Pancreas (tissue), 10 donors: ENCODE results near the gene CHURC1. TPM values are rescaled to one million over a fixed set of nuclear protein-coding genes. Genes with fewer than 3 reads are reported as not detected.
A peak's percentile ranks its signal among the peaks of the same experiment; 100 is the strongest.

Source experiments
- ATAC-seq, 4 donors: fragments of 200-7000 bp; cut with Tn5 transposase; one replicate each; pipeline versions ENCODE4 v1.8.0 to v1.9.1; 2020; ENCODE audit warnings: mild to moderate bottlenecking in 4 of 4, moderate library complexity in 4 of 4
- DNase-seq, 6 donors: peaks; one replicate each; pipeline ENCODE4 v3.0.0-alpha.2; 2020
- FAIRE-seq: peaks from 2 replicates; lab custom pipeline; 2012; peaks lifted over from hg19 to GRCh38; lab: Jason Lieb, UNC
- H3K27ac ChIP-seq, 4 donors: fragments of 200-600 bp; sonication (generic); 1 replicate in 3 of 4; 2 replicates in 1 of 4; pipeline versions ENCODE4 v1.5.0 to v1.8.0; 2020
- H3K27me3 ChIP-seq, 4 donors: fragments of 200-600 bp; one replicate each; pipeline ENCODE4 v1.8.0; 2021
- H3K36me3 ChIP-seq, 3 donors: fragments of 200-600 bp; sonication (generic) in 1 of 3; one replicate each; pipeline versions ENCODE4 v1.5.0 to v1.8.0; 2020 to 2021
- H3K4me1 ChIP-seq, 3 donors: fragments of 200-600 bp; one replicate each; pipeline ENCODE4 v1.8.0; 2021
- H3K4me3 ChIP-seq, 4 donors: fragments of 200-600 bp; sonication (generic) in 2 of 4; one replicate each; pipeline versions ENCODE4 v1.5.0 to v1.8.0; 2020 to 2021
- H3K9me3 ChIP-seq, 4 donors: fragments of 200-600 bp; one replicate each; pipeline ENCODE4 v1.8.0; 2021
- WGBS, 2 donors: extraction: QIAGEN DNeasy Blood & Tissue Kit; methylation state at CpG; one replicate each; pipeline ENCODE4 v1.1.7; 2013; 5-methylcytosine and 5-hydroxymethylcytosine counted together
- intact Hi-C, 3 donors: fragments of 100-400 bp; cut with DNase I; formaldehyde crosslinking; loops; one replicate each; pipeline versions ENCODE4 v1.11.1 to v1.14.2; 2022
- polyA plus RNA-seq, 2 donors: library from polyadenylated mRNA; stranded (reverse); fragments of 200-250 nt; gene quantifications; one replicate each; pipeline ENCODE4 v1.2.3, GENCODE V29; 2013
- total RNA-seq, 6 donors: library from RNA; stranded (reverse); fragmentation: NEBNext Ultra II Directional in 4 of 6; extraction: Animal tissue kit (Norgen Biotek cat#: 25700) in 4 of 6; gene quantifications; one replicate each; pipeline versions ENCODE4 v1.2.1 to v1.2.4, GENCODE V29; 2021 to 2023
- TF ChIP-seq, protein P1 (sequence below), 4 donors: fragments of 200-600 bp; sonication (generic) in 3 of 4; IDR thresholded peaks; one replicate each; pipeline versions ENCODE4 v1.5.0 to v1.8.0; 2021; ENCODE audit warnings: antibody characterized with exemption in 4 of 4
- donor health status: healthy with polysubstance abuse.
- donor health status: DM: no; HTN: no; CAD: no; lungs with moderate emphysema.
- donor health status: DM: no; HTN: no; CAD: no.
- donor health status: control.
- donor health status: control.
- donor health status: Bipolar disorder and iron deficiency.
- donor health status: DM: yes; HTN: yes; CAD: no.
- donor health status: DM: no; HTN: no; CAD: no.
- donor health status: DM: no; HTN: no; CAD: no.
- donor health status: DM: yes; HTN: yes; CAD: no.

CHURC1 gene
- total and polyA plus RNA-seq, 8 donors, result 13.0 to 33.2 (median 28.2) TPM

DNA sequence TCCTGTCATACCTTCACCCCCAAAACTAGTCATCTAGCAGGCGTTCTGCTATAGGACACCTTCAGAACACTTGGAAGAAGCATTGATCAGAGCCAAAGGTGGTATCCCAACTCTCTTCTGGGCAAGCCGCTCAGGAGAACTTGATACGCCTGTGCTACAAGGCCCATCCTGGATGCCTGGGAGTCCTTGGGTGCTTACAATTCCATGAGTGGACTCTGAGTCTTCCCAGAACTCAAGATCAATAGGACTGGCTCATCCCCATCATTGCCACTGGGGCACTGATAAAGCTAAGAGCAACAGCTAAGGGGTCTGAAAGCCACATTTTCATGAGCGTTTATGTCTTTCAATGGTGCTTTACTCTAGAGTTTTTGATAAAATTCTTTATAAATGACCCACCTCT lies 36.4 kb upstream of the CHURC1 start:
- intact Hi-C loops, result no loop called here
- Histone ChIP-seq H3K4me3 (no peak overlapping the region), H3K36me3 (no peaks in the 10 kb centered on the region), H3K9me3 (no peaks in the 10 kb centered on the region), H3K27ac (no peak overlapping the region), H3K4me1 (no peaks in the 10 kb centered on the region), H3K27me3 (no peaks in the 10 kb centered on the region)
- FAIRE-seq, result no peak
- WGBS, 2 donors, result 90 to 91% methylated on average over 4 of the region's 4 CpGs
- no peak for ATAC-seq
- DNase-seq, result no peak
- TF ChIP-seq, protein P1, sequence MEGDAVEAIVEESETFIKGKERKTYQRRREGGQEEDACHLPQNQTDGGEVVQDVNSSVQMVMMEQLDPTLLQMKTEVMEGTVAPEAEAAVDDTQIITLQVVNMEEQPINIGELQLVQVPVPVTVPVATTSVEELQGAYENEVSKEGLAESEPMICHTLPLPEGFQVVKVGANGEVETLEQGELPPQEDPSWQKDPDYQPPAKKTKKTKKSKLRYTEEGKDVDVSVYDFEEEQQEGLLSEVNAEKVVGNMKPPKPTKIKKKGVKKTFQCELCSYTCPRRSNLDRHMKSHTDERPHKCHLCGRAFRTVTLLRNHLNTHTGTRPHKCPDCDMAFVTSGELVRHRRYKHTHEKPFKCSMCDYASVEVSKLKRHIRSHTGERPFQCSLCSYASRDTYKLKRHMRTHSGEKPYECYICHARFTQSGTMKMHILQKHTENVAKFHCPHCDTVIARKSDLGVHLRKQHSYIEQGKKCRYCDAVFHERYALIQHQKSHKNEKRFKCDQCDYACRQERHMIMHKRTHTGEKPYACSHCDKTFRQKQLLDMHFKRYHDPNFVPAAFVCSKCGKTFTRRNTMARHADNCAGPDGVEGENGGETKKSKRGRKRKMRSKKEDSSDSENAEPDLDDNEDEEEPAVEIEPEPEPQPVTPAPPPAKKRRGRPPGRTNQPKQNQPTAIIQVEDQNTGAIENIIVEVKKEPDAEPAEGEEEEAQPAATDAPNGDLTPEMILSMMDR (IDR thresholded peaks at IDR 0.05), result no peak

DNA sequence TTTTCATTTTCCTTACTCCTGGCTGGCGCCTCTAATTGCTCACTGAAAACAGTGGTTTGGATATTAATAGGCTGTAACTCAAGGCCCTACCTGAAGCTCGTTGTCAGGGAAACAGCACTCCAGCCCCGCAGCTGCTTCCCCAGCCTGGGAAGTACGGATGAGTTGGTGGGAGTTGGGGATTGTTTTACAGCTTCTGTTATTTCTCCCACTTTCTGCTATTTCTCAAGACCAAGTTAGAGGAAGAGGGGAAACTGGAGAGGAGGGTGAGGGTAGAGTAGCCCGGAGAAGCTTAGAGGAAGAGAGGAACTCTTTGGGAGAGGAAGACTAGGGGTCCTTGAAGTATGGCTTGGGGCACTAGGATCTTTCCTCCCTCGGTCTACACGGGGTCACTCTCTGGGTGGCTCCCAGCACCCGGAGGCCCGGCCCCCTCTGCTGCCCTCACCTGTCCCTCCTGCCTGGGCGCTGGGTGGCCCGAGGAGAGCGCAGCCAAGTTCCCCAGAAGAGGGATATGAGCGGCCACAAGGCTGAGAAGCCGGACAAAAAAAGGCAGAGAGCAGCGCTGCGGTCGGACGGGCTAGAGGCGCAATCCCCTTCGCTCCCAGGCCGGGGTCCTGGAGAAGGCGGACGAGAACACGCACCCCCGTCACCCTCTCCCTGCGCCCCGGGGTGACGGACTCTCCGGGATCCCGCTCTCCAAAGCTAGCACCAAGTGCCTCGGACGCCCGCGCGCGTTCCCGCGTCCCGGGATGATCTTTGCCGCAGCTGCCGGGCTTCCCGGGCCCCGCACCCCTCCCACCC lies 35.2 kb upstream of the CHURC1 start:
- peak in 4 of 6 donors; percentile 15 to 75 (median 25) for DNase-seq
- TF ChIP-seq, protein P1 (IDR thresholded peaks at IDR 0.05), result no peak
- peak; percentile 17 to 45 (median 30) for ATAC-seq
- no peaks in the 10 kb centered on the region for H3K27me3 ChIP-seq
- no peaks in the 10 kb centered on the region for H3K9me3 ChIP-seq
- peak overlapping the region in 1 of 4 donors; percentile 27 for H3K27ac ChIP-seq
- 6 to 8% methylated on average over 36 to 43 of the region's 43 CpGs for WGBS, 2 donors
- FAIRE-seq, result no peak
- no peaks in the 10 kb centered on the region for H3K4me1 ChIP-seq
- no peaks in the 10 kb centered on the region for H3K36me3 ChIP-seq
- H3K4me3 ChIP-seq, result peak overlapping the region; percentile 45 to 64 (median 50)
- intact Hi-C loops, result no loop called here

DNA sequence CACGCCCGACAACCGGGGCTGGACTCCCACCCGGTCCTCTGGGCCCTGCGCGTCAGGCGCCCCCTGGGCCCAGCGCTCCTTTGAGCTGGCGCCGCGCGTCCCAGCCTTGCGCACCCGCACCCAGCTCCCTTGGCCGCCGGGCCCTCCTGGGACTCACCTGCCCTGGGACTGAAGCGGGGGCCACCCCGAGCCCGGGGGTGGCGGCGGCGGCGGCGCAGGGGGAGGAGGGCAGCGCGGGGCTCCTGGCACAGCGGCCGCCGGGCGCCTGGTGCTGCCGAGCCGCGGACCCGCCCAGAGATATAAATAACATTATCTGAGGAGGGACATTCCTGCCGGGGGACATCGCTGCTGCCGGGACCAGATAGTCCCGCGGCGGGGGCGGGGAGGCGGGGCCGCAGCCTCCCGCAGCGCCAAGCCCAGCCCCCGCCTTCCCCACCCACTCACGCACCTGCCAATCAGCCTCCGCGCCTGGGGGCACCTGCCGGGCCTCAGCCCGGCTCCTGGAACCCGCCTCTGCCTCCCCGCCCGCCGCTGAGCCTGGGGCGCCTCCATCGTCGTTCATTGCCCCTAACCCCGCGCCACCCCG lies 34.5 kb upstream of the CHURC1 start, which contains the start of gene SPTB:
SPTB (minus strand) TSS at position 273 of the 586 bp plus-strand sequence. CDS start 56,813 bp downstream, outside the sequence.
- peak within 1 kb of the TSS; percentile 45 to 64 (median 50) for H3K4me3 ChIP-seq
- DNase-seq (peak; percentile 32 to 80 (median 69)), FAIRE-seq (no peak), ATAC-seq (peak; percentile 75 to 92 (median 87))
- peak within 1 kb of the TSS in 1 of 4 donors; percentile 41 for H3K27ac ChIP-seq
- WGBS, 2 donors, result 0 to 1% methylated on average over 51 to 61 of the region's 61 CpGs
- no peaks in the 10 kb centered on the region for H3K9me3 ChIP-seq
- H3K27me3 ChIP-seq, result no peaks in the 10 kb centered on the region
- TF ChIP-seq, protein P1 (IDR thresholded peaks at IDR 0.05), result no peak
- no peaks in the 10 kb centered on the region for H3K36me3 ChIP-seq
- no peaks in the 10 kb centered on the region for H3K4me1 ChIP-seq
- intact Hi-C loops, result loop anchor here in 1 of 3 donors (10.0 kb wide), 1 partner anchor 55 kb away; no protein-coding TSS in a partner anchor

DNA sequence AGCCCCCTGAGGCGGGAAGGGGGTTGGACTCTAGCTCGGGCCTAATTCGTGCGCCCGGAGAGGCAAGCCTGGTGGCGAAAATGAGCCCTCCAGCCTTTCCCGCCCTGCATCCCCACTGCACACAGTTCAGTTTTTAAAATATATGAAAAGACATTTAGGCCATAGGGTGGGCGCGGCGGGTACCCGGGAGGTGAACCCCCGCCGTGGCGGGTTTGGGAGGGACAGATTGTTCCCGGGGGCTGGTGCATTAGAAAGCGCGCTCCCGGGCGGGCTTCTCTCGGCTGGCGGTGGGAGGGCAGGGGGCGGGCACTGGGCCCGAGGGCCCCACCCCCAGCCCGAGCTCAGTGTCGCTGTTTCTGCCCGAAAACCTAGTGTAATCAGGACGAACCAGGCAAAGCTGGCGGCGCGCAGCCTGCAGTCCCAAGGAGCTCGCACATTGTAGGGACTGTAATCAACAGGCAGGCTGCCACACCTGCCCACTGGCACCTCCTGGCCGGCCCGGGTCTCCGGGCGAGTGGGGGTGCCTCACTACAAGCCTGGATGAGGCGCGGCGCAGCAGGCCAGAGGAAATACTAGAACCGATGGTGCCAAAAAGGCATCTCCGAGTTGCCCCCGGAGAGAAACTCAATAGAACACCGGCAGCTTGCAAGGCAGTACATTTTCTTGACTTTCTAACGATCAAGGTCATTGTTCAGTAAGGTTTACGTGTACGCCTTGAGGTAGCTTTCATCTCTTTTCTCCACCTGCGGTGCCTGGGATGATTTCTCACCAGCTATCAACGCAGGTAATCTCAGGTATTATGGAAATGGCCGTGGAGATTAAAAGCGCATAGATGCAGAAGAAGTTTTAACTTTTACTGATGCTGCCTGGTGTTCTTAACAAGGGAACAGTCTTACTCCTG lies 33.8 kb upstream of the CHURC1 start:
- peak overlapping the region; percentile 45 to 64 (median 50) for H3K4me3 ChIP-seq
- intact Hi-C loops, result loop anchor here in 1 of 3 donors (10.0 kb wide), 1 partner anchor 56 kb away; no protein-coding TSS in a partner anchor
- peak; percentile 48 to 82 (median 58) for DNase-seq
- peak overlapping the region in 1 of 4 donors; percentile 41 for H3K27ac ChIP-seq
- no peaks in the 10 kb centered on the region for H3K4me1 ChIP-seq
- WGBS, 2 donors, result 1 to 2% methylated on average over 49 of the region's 49 CpGs
- H3K27me3 ChIP-seq, result no peaks in the 10 kb centered on the region
- ATAC-seq, result peak; percentile 85 to 93 (median 90)
- H3K9me3 ChIP-seq, result no peaks in the 10 kb centered on the region
- no peak for FAIRE-seq
- TF ChIP-seq, protein P1 (IDR thresholded peaks at IDR 0.05), result no peak
- H3K36me3 ChIP-seq, result no peaks in the 10 kb centered on the region
